DOHH2 (cell line): ENCODE measurements around the gene RTP3.
A peak's percentile ranks its signal among the peaks of the same experiment; 100 is the strongest.

Experiments
- H3F3A ChIP-seq: fragments of 200-600 bp; sonication (generic), shearing (Covaris generic); 2 replicates; pipeline ENCODE4 v1.6.0; 2016; ENCODE audit warnings: antibody characterized with exemption, mild to moderate bottlenecking; ENCODE audit not compliant: control insufficient read depth, insufficient read depth
- H3K27ac ChIP-seq: fragments of 200-600 bp; sonication (generic); 2 replicates; pipeline ENCODE4 v1.5.1; 2014; ENCODE audit warnings: low read depth, mild to moderate bottlenecking, low read length, moderate library complexity
- H3K27me3 ChIP-seq: fragments of 200-600 bp; sonication (generic); 2 replicates; pipeline ENCODE4 v1.6.1; 2014; ENCODE audit warnings: mild to moderate bottlenecking, low read length, mixed read lengths; ENCODE audit not compliant: control insufficient read depth
- H3K36me3 ChIP-seq: fragments of 200-600 bp; sonication (generic); 2 replicates; pipeline ENCODE4 v1.6.1; 2014; ENCODE audit warnings: mild to moderate bottlenecking, low read length, moderate library complexity, mixed read lengths; ENCODE audit not compliant: control insufficient read depth
- H3K4me1 ChIP-seq: fragments of 200-600 bp; sonication (generic); 2 replicates; pipeline ENCODE4 v1.6.1; 2014; ENCODE audit warnings: mild to moderate bottlenecking, low read length, mixed read lengths; ENCODE audit not compliant: control insufficient read depth
- H3K4me2 ChIP-seq: fragments of 200-600 bp; sonication (generic); 2 replicates; pipeline ENCODE4 v1.6.0; 2014; ENCODE audit warnings: mild to moderate bottlenecking, low read length, moderate library complexity
- H3K4me3 ChIP-seq: fragments of 200-600 bp; sonication (generic); 2 replicates; pipeline ENCODE4 v1.5.1; 2014; ENCODE audit warnings: mild to moderate bottlenecking, low read length, mixed read lengths
- H3K79me2 ChIP-seq: fragments of 200-600 bp; sonication (generic); 2 replicates; pipeline ENCODE4 v1.6.1; 2014; ENCODE audit warnings: mild to moderate bottlenecking, low read length, mixed read lengths; ENCODE audit not compliant: control insufficient read depth
- H3K9me2 ChIP-seq: fragments of 200-600 bp; sonication (generic); replicated peaks from 2 replicates; pipeline ENCODE4 v1.6.1; 2014; ENCODE audit warnings: mild to moderate bottlenecking, low read length, mixed read lengths; ENCODE audit not compliant: control insufficient read depth
- H3K9me3 ChIP-seq: fragments of 200-600 bp; sonication (generic); 2 replicates; pipeline ENCODE4 v1.6.1; 2014; ENCODE audit warnings: antibody characterized with exemption, low read length, mixed read lengths; ENCODE audit not compliant: control insufficient read depth, insufficient read depth
- H4K20me1 ChIP-seq: fragments of 200-600 bp; sonication (generic); 2 replicates; pipeline ENCODE4 v1.6.0; 2014; ENCODE audit warnings: low read depth, mild to moderate bottlenecking, antibody characterized with exemption, low read length, moderate library complexity; ENCODE audit not compliant: control insufficient read depth, insufficient read depth
- CTCF ChIP-seq: fragments of 200-600 bp; sonication (generic); IDR thresholded peaks from one replicate; pipeline ENCODE4 v1.5.1; 2014; ENCODE audit warnings: antibody characterized with exemption, mild to moderate bottlenecking, low read depth, low read length; ENCODE audit not compliant: poor library complexity, severe bottlenecking
- EZH2phosphoT487 ChIP-seq: fragments of 200-600 bp; sonication (generic); IDR thresholded peaks from 2 replicates; pipeline ENCODE4 v1.6.1; 2017; ENCODE audit warnings: borderline replicate concordance, mild to moderate bottlenecking, antibody characterized with exemption, low read length, moderate library complexity, mixed read lengths

The RTP3 gene

GRCh38 chr3:46496746-46497555, 825 bp upstream of the RTP3 start:
- no peak overlapping the region; the same call in 1 of the 2 replicates for H3K27ac ChIP-seq

GRCh38 chr3:46498916-46499519, 1.2 kb downstream of the RTP3 start:
- no peaks in the 10 kb centered on the region for H3K9me3 ChIP-seq
- H3K27ac ChIP-seq = no peak overlapping the region
- H3F3A ChIP-seq = no peaks in the 10 kb centered on the region; the same call in 1 of the 2 replicates
- H3K79me2 ChIP-seq = no peaks in the 10 kb centered on the region
- peaks cover 82% of the 10 kb centered on the region for H3K4me1 ChIP-seq
- no peak overlapping the region for H3K4me3 ChIP-seq
- H4K20me1 ChIP-seq = no peaks in the 10 kb centered on the region
- H3K36me3 ChIP-seq = no peaks in the 10 kb centered on the region
- H3K27me3 ChIP-seq = no peaks in the 10 kb centered on the region
- TF ChIP-seq EZH2phosphoT487 (no peak), CTCF (no peak)
- no peak overlapping the region for H3K4me2 ChIP-seq
- no peaks in the 10 kb centered on the region for H3K9me2 ChIP-seq

More at GRCh38 chr3:46496746-46497555, 825 bp upstream of the RTP3 start:
- no peaks in the 10 kb centered on the region for H3K27me3 ChIP-seq
- H3K4me2 ChIP-seq = peak overlapping the region; percentile 64
- no peak for TF ChIP-seq EZH2phosphoT487
- TF ChIP-seq CTCF = peak; percentile 77
- no peaks in the 10 kb centered on the region for H3K9me2 ChIP-seq
- H4K20me1 ChIP-seq = no peaks in the 10 kb centered on the region
- no peaks in the 10 kb centered on the region; the same call in 1 of the 2 replicates for H3F3A ChIP-seq
- no peaks in the 10 kb centered on the region for H3K9me3 ChIP-seq
- H3K36me3 ChIP-seq = no peaks in the 10 kb centered on the region
- H3K4me1 ChIP-seq = peaks cover 78% of the 10 kb centered on the region
- no peaks in the 10 kb centered on the region for H3K79me2 ChIP-seq
- H3K4me3 ChIP-seq = peak overlapping the region; percentile 27; the same call in 1 of the 2 replicates

- Histone ChIP-seq H3K27me3 (no peaks in the 10 kb centered on the region), H3K4me3 (peak overlapping the region; percentile 7), H3F3A (no peaks in the 10 kb centered on the region; the same call in 1 of the 2 replicates), H3K9me3 (no peaks in the 10 kb centered on the region), H3K79me2 (no peaks in the 10 kb centered on the region), H3K4me1 (peaks cover 83% of the 10 kb centered on the region), H3K9me2 (no peaks in the 10 kb centered on the region), H3K4me2 (peak overlapping the region; percentile 55), H3K27ac (peak overlapping the region; percentile 63), H3K36me3 (no peaks in the 10 kb centered on the region), H4K20me1 (no peaks in the 10 kb centered on the region)
- TF ChIP-seq EZH2phosphoT487 (no peak), CTCF (no peak)
Observed at GRCh38 chr3:46500656-46501635, 3.2 kb downstream of the RTP3 start.
